ENCODE measurements around the gene NCF2.

Gene NCF2

GRCh38 chr1:183551924-183552323, 38.3 kb downstream of the NCF2 start:
- no peak for DNase-seq

GRCh38 chr1:183550915-183551314, 39.3 kb downstream of the NCF2 start:
- no peak for DNase-seq

- no peak for DNase-seq
Measured at GRCh38 chr1:183548116-183548515, 42.1 kb downstream of the NCF2 start.

- DNase-seq = no peak
Measured at GRCh38 chr1:183546427-183546826, 43.8 kb downstream of the NCF2 start.

- no peak for DNase-seq
Measured at GRCh38 chr1:183544598-183545297, 45.5 kb downstream of the NCF2 start.

GRCh38 chr1:183543619-183544204, 46.5 kb downstream of the NCF2 start:
- DNase-seq = peak in 1 of 5 donors; percentile 56

- DNase-seq = no peak
Measured at GRCh38 chr1:183537405-183537804, 52.9 kb downstream of the NCF2 start.

GRCh38 chr1:183533617-183534174, 56.6 kb downstream of the NCF2 start:
- no peak for DNase-seq

- no peak for DNase-seq
Measured at GRCh38 chr1:183528577-183528976, 61.7 kb downstream of the NCF2 start.

GRCh38 chr1:183522104-183522503, 68.2 kb downstream of the NCF2 start:
- no peak for DNase-seq

GRCh38 chr1:183520379-183520778, 69.9 kb downstream of the NCF2 start:
- no peak for DNase-seq

- DNase-seq = no peak
Measured at GRCh38 chr1:183517401-183517800, 72.9 kb downstream of the NCF2 start.

- DNase-seq = no peak
Measured at GRCh38 chr1:183516725-183517124, 73.5 kb downstream of the NCF2 start.

- DNase-seq = no peak
Measured at GRCh38 chr1:183515002-183515689, 75.1 kb downstream of the NCF2 start.

- no peak for DNase-seq
Measured at GRCh38 chr1:183514235-183514634, 76.0 kb downstream of the NCF2 start.

- DNase-seq = no peak
Measured at GRCh38 chr1:183512450-183512849, 77.8 kb downstream of the NCF2 start.

- no peak for DNase-seq
Measured at GRCh38 chr1:183508694-183509093, 81.6 kb downstream of the NCF2 start.

GRCh38 chr1:183506561-183506960, 83.7 kb downstream of the NCF2 start:
- DNase-seq = no peak
